IPS-NIHi7 (cell line): ENCODE measurements around the gene ATP8A2.

Experiments used
- DNase-seq: peaks from one replicate; pipeline ENCODE4 v3.0.0; 2012; ENCODE audit warnings: mixed read lengths; ENCODE audit errors: extremely low spot score

The ATP8A2 gene

DNA sequence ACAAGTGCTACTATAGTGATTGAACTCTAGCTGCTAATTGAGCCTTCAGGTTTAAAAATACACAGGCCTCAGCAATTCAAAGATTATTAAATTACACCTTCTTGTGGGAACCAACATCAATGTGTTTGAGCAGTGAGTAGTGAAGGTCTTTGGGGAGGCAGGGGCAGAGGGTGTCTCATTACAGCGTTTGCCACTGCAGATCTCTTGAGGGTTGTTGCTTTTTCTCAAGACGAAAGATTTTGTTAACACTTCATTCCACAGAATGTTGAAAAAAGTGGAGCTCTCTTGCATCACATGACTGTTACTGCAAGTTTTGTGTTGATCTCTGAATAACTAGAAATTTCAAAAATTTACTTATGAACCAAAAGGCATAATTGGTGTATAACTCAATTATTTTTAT lies 253.6 kb downstream of the ATP8A2 start:
- DNase-seq, result no peak

DNA sequence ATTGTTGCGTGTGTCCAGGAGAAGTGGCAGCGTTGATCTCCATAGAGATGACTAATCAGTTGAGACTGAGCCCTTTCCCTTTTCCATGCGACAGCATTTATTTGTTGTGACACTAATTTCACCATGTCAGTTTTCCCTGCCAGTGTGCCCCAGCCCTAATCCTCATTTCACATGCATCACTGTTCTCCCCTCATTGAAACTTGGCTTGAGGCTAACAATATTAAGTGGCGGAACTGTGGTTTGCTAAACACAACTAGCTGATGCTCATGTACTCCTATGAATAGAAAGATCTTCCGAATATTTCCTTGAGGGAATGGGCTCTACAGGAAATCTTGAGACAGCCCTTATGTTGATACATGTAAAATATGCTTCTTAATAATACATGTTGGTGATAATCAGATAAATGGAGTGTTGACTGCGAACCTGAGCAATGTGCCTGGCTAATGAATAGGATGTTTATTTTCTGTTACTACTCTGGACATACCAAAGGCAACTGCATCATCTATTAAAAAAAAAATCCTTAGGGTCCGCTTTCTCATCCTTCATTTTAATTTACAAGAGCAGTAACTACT lies 258.6 kb downstream of the ATP8A2 start:
- DNase-seq, result no peak

DNA sequence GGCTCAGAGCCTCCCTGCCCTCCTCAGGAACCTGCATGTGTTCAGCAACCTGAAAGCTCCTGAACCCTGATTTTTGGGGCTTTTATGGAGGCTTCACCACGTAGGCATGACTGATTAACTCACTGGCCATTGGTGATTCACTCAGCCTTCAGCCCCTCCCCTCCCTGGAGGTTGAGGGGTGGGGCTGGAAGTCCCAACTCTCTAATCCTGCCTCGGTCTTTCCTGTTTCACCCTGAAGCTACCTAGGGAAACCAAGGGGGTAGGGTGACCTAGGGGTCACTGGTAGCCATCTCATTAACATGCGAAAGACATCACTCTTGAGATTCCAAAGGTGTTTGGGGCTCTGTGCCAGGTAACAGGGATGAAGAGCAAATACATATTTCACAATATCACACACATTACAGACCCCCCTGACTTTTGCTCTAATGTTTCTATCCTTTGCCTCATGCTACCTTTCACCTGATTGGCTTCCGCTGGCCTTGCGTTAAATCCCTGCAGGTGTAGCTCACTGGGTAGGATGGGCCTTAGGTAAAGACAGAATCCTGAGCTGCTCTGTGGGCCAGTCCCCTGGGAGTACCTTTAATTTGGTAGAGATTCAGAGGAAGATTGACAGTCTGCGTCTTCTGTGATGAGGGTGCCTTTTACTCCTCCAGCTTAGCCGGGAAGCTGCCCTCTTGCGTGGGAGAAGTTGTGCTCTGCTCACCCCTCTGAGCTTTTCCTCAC lies 260.6 kb downstream of the ATP8A2 start:
- DNase-seq, result peak; percentile 32

DNA sequence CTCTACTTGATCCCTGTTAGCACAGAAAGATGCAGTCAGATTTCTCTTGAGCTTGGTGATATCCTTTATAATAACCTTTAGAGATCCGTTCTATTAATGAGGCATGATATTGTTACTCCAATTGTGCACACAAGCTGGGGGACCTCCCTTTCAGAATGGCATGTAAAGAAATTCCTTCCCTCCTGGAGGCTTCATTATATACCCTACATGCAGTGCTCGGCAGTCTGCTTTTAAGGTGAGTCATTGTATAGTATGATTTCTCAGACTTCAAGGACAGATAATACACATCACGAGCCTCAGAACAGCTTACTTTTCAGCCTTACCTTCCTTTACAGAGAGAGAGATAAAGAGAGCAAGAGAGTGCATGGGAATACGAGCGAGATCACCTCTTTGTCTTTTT lies 261.3 kb downstream of the ATP8A2 start:
- DNase-seq, result no peak

DNA sequence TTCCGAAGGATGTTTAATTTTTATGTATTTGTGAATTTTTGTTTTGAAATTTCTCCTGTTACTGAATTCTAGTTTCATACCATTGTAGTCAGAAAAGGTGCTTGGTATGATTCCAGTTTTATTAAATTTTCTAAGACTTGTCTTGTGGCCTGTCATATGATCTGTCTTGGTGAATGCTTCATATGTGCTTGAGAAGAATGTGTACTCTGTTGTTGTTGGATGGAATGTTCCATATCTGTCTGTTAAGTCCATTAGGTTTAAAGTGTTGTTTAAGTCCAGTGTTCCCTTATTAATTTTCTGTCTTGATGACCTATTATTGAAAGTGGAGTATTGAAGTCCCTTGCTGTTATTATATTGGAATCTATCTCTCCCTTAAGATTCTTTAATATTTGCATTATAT lies 273.9 kb downstream of the ATP8A2 start:
- no peak for DNase-seq

DNA sequence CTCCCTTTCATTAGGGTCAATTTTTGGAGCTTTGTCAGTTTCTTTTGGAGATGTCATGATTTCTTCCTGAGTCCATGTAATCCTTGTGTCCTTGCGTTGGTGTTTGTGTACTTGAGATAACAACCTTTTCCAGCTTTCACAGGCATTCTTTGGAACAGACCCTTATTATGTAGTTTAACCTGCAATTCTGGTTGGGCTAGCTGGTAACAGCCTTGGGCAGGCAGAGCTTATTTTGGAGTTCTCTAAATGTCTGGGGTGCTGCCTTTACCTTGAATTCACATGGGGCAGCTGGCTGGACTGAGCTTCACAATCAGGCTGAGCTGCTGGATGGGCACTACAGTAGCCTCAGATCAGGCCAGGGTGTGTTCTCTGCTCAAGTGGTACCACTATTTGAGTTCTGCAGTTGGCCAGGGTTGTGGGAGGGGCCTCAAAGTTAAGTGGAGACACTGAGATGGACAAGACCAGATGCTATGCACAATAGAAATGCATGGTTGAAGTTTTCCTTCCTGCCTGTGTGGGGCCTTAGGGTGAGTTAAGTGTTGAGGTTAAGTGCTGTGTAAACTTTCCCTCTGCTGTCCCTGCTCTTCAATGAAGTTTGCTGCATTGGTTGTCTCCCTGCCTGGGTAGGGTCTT lies 277.3 kb downstream of the ATP8A2 start:
- no peak for DNase-seq

DNA sequence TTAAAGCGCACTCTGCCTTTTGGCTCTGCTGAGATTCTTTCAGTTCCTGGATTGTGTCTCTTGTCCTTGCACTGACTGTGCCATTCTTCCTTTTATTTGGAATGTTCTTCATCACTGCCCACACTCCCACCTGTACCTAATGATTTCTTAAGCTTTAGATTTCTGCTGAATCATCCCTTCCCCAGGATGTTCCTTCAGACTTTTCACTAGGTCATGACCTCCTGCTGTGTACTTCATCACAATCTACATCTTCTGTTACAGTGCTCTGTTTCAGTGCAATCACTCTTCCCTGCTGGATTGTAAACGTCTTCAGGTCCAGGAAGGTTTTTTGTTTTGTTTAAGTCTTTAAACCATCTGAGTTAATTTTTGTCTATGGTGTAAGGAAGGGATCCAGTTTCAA lies 281.0 kb downstream of the ATP8A2 start:
- peak; percentile 41 for DNase-seq

DNA sequence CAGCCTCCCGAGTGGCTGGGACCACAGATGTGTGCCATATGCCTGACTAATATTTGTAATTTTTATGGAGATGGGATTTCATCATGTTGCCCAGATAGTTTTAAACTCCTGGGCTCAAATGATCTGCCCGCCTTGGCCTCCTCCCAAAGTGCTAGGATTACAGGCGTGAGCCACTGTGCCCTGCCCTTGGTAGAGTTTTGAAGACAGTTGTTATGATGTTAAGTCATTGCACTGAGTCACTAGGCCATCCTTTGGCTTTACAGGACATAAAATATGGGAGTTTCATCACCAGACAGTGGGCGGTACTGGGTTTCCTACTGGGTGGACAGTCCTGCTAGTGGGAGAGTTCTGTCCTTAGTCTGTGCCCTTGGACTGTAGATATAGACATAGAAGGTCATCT lies 282.5 kb downstream of the ATP8A2 start:
- DNase-seq, result no peak

DNA sequence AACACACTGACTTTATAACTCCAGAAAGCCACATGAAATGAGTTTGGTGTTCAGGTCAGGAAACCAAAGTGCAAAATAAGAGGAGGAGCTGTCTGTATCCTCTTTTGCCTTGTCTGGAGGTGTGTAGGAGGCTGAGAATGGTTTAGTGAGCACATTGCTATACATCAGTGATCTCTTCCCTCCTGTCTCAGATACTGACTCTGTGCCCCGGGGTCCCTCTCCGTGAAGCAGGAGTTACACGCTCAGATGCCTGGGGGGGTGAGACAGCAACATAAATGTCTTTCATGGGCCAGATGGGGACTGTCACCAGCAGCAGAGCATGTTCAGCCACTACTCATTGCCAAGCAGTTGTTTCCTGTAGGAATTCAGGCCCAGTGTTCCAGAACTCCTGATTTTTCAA lies 285.4 kb downstream of the ATP8A2 start:
- DNase-seq, result no peak

DNA sequence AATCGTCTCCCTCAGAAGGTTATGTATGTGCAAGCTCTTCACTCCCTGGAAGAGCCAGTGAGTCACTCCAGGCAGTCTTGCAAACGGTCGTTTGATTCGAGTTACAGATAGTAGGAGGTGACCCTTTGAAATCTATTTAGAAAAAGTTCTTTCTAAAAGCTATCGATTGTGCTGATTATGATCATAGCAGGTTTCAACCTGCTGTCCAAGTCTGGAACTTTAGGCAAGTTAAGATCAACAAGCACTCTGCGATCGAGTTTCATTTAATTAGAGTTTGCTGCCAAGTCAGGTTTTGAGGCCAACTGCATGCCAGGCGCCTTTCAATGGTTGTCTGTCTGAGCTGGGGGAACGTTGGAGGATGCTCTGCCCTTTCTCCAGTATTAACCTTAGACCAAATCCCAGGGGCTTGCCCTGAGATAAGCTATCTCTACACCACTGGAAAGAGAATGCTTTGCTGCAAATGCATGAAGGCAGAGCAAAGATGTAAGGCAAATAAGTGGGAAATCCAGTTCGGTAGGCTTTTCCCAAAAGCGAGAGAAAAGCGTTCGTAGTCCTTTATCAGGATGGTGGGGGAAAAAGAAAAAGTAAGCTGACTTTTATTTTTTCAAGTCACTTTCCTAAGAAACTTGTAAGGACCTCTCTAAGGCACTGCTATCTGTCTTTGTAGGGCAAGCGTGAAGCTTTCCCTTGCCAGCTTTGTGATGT lies 287.5 kb downstream of the ATP8A2 start:
- no peak for DNase-seq

DNA sequence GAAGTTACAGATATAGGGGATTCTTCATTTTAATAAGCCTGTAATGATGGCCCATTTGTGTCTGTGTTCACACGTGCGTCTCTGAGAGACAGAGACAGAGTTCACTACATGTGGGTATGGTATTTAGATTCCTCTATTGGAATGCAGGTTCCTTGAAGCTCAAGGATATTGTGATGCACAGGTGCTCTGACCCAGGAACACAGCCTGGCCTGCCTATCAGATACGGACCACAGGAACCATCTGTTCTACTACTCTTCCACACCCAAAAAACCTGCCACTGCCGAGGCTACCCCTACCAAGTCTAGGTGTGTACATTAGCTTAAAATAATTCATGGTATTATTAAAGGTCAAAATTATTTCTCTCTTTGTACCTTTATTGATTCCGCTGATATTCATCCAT lies 289.2 kb downstream of the ATP8A2 start:
- DNase-seq, result no peak

DNA sequence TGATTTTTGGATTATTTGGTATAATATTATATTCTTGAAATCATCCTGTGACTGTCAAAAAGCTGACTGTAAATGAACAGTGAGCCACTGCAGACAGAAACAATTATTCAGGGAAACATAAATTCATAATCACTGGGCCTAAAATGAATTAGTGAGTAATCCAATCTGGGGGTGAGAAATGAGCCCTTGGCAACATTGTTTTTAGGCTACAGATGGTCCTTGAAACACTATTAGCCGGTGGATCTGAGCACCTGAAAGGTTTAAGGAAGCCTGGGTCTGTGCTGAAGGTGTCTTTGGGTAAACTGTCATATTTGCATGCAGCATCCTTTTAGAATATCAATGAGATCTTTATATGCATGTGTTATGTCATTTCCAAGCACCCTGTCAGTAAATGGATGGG lies 290.7 kb downstream of the ATP8A2 start:
- DNase-seq, result no peak

DNA sequence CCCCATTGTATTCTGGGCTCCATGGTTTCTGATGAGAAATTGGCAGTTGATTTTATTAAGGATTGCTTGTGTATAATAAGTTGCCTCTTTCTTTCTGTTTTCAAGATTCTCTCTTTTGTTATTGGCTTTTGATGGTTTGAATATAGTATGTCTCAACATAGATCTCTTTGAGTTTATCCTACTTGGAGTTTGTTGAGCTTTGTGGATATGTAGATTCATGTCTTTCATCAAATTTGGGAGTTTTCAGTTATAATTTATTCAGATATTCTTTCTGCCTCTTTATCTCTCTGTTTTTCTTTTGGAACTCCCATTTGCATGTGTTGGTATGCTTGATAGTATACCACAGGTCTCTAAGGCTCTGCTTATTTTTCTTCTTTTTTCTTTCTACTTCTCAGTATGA lies 296.6 kb downstream of the ATP8A2 start:
- no peak for DNase-seq

DNA sequence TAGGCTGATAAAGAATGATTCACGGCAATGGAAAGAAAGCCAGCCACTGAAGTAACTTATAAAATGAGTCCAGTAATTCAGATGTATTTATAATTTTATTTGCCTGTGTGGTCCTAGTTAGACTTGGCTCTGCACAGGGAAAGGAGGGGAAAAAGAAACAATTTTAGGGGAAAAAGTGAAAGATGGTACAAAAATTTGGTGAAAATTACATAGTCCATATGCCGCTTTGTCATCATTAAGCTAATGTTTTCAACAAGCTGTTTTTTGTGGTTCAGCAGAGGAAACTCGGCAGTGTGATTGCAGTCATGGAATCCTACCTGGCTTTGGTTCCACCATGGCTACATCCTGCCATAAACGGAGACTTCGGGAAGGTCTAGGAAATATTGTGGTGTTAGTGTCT lies 301.9 kb downstream of the ATP8A2 start:
- DNase-seq, result no peak

DNA sequence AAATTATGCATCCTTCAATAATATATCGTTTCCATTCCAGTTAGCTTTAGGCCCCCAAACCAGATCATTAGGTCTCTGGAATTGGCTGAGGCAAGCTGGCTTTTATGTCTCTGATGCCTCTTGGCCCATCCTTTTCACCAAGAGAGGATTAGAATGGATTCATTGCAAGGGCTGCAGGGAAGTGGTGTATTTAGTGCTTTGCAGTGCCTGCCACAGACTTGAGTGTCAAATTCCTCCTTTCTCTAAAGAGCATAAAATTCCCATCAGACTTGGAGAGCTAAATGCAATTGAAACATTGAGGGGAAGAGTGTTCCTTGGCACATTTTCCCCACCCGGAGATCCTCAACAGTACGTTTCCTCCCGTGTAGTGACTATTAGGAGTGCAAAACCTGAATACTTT lies 302.6 kb downstream of the ATP8A2 start:
- no peak for DNase-seq

DNA sequence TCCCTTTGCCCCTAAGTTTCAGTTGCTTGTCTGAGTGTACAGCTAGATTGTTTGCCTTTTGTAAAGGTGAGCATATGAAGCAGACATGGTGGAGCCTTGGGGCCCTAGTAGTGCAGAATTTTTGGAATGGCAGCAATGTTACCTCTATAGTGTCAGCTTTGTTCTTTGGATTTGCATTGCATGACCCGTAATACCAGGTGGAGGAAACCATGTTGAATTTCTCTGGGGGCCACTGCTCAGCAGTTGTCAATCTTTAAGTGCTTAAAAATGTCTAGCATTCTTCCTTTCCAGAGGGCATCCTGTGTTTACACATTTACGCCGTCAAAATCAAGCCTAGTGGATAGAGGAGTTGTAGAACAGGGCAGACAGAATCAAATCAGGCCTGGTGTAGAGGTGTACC lies 303.3 kb downstream of the ATP8A2 start:
- no peak for DNase-seq

DNA sequence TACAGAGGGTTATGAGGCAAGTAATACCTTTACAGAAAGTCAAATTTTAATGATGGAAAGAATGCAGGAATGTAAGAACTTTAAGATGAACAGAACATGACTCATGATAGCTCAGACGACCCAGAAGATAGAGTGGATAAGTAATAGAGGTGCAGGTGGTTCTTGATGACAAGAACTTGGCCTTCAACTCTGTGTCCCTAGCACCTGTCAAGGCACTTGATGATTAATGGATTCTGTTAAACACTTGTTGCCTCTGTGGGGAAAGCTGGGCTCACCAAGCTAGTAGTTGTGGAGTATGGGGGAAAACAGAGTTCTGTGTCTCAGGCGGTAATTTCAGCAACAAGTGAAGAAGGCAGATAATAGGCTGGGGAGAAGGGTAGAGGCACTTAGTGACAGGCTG lies 306.2 kb downstream of the ATP8A2 start:
- DNase-seq, result no peak

DNA sequence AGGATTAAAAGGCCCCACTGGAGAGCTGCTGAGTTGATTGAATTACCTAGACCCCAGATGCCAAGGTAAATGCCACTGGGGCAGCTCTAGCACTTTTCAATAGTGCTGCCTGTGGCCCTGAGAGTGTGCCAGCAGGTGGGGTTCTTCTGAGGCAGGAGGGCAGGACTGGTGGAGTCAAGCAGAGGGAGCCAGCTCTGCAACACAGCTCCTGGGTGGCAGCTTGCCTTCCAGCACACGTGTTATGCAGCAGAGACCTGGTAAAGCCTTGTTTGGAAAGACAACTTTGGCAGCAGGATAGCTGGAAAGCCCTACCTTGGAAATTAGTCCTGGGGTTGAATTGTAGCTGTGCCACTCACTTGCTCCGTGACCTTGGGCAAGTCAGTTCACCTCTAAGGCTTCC lies 306.6 kb downstream of the ATP8A2 start:
- no peak for DNase-seq

DNA sequence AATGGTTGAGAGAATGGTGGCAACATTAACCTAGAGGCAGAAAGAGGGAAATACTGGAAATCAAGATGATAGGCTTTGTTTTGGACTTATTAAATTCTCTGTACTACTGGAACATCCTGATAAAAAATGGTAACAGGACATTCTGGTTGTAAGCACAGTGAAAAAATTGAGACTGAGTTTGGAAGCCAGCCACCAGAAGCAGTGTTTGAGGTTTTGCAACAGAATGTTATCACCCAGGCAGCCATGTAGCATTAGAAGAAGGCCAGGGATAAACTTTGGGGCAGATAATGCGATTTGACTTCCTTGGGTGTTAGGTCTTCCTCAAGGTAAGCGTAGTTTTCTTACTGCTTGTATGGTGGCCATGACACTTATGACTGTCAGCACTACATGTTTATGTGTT lies 307.4 kb downstream of the ATP8A2 start:
- DNase-seq, result no peak

DNA sequence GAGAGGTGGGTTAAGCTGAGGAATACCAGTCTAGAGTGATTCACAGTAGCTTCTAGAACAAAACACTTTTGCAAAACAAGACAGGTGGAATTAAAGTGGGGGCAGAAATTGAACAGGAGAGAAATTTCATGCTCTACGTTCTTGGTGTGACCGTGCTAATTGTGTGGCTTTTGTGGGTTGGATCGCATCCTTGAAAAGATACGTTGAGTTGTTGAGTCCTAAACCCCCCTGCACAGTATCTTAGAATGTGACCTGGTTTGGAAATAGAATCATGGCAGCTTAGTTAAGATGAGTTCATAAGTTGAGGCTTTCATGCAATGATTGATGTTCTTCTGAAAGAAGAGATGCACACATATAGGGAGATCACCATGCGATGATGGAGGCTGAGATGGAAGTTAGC lies 308.2 kb downstream of the ATP8A2 start:
- no peak for DNase-seq

DNA sequence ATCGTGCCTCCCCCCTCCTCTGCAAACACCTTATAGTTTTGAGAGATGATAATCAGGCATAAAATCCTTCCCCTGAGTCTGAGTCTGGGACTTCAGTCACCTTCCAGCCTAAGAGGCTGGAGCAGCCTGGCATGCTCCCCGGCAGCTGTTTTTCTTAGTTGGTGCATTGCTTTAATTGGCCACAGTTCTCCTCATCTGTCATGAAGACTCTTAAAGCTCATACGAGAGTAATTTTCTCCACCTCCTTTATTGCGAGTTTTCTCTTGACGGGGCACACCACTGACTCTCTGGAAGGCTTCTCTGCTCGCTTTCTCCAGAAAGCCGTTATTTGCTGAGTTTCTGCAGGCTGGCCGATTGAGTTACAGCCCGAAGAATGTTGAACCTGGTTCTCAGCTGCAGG lies 310.5 kb downstream of the ATP8A2 start:
- DNase-seq, result no peak

DNA sequence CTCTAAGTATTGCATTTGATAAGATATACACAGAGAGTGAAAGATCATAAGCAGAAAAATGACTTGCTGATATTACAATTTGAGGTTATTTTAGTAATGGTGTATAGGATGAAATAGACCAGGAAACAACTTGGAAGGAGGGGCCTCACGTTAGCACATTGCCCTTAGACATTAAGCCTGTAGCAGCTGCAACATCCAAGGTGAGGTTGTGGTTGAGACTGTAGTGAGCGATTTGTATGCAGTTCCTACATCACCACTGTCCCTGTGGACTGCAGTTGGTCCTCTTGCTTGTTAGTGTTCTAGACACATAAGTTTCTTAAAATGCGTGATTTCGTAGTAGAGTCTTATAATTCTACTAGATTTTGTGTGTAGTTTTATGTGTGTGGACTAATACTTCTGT lies 311.3 kb downstream of the ATP8A2 start:
- DNase-seq, result no peak
